ENCODE data around the gene KRT75. TPM values are rescaled to one million over a fixed set of nuclear protein-coding genes. Genes with fewer than 3 reads are reported as not detected.

KRT75 gene
- total RNA-seq, 3 donors from 2014 or later = not detected

GRCh38 chr12:52400906-52401305 lies 33.3 kb downstream of the KRT75 start:
- Mint-ChIP-seq H3K4me1 (ENCODE audit: low read depth) (no peaks in the 10 kb centered on the region), H3K27me3 (ENCODE audit: low read depth) (peaks cover 13% of the 10 kb centered on the region), H3K9me3 (no peaks in the 10 kb centered on the region), H3K4me3 (no peak overlapping the region), H3K36me3 (ENCODE audit: insufficient read depth) (no peaks in the 10 kb centered on the region)
- DNase-seq (no peak), ATAC-seq (no peak)

- ATAC-seq (no peak), DNase-seq (no peak)
- H3K4me3 Mint-ChIP-seq = no peak overlapping the region
- H3K9me3 Mint-ChIP-seq = no peaks in the 10 kb centered on the region
- peaks cover 13% of the 10 kb centered on the region for H3K27me3 Mint-ChIP-seq (ENCODE audit: low read depth)
- H3K4me1 Mint-ChIP-seq (ENCODE audit: low read depth) = no peaks in the 10 kb centered on the region
- H3K36me3 Mint-ChIP-seq (ENCODE audit: insufficient read depth) = no peaks in the 10 kb centered on the region
Measured at GRCh38 chr12:52399756-52400155, 34.4 kb downstream of the KRT75 start.

DNA sequence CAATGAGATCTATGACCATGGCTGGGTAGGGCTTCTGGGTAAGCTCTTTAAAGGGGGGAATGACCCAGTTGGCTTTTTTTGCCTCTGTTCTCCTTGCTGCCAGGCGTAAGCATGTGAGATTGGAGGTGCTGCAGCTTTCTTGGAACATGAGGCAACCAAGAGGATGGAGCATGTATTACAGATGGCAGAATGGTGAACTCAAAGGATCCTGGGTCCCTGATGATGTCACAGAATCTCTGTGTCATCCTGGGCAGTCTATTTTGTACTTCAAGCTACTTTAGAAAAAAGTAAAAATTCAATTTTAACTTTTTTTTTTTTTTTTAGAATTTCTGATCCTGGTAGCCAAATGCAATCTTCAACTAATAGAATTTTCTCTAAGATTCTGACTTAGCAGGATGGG lies 36.0 kb downstream of the KRT75 start:
- Mint-ChIP-seq H3K9me3 (no peaks in the 10 kb centered on the region), H3K36me3 (ENCODE audit: insufficient read depth) (no peaks in the 10 kb centered on the region), H3K4me1 (ENCODE audit: low read depth) (no peaks in the 10 kb centered on the region), H3K27me3 (ENCODE audit: low read depth) (peaks cover 14% of the 10 kb centered on the region), H3K4me3 (no peak overlapping the region)
- ATAC-seq = no peak
- DNase-seq = no peak

DNA sequence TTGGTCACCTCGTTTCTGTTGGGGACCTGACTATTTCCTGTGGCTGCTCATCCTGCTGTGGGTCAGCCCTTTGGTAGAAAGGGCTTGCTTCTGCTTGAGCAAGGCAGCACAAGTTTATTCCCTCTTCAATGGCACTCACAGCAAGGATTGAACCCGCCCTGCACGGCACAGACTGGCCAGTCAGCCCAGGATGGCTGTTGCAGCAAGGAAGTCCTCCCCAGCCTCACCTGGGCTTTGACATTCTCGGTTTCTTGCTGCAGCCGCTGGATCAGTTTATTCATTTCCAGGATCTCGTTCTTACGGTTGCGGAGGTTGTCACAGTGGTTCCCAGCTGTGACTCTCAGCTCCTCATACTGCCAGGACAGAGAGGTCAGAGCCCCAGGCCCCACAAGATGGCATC lies 37.5 kb downstream of the KRT75 start:
- Mint-ChIP-seq H3K4me3 (no peak overlapping the region), H3K9me3 (no peaks in the 10 kb centered on the region), H3K4me1 (ENCODE audit: low read depth) (no peaks in the 10 kb centered on the region), H3K27me3 (ENCODE audit: low read depth) (peaks cover 13% of the 10 kb centered on the region), H3K36me3 (ENCODE audit: insufficient read depth) (no peaks in the 10 kb centered on the region)
- no peak for ATAC-seq
- DNase-seq = no peak

GRCh38 chr12:52395761-52396434 lies 38.3 kb downstream of the KRT75 start:
- no peaks in the 10 kb centered on the region for H3K36me3 Mint-ChIP-seq (ENCODE audit: insufficient read depth)
- no peaks in the 10 kb centered on the region for H3K9me3 Mint-ChIP-seq
- no peaks in the 10 kb centered on the region for H3K4me1 Mint-ChIP-seq (ENCODE audit: low read depth)
- no peak for ATAC-seq
- H3K4me3 Mint-ChIP-seq = no peak overlapping the region
- no peak for DNase-seq
- peaks cover 13% of the 10 kb centered on the region for H3K27me3 Mint-ChIP-seq (ENCODE audit: low read depth)

- ATAC-seq = no peak
Measured at GRCh38 chr12:52394836-52395405, 39.2 kb downstream of the KRT75 start.

DNA sequence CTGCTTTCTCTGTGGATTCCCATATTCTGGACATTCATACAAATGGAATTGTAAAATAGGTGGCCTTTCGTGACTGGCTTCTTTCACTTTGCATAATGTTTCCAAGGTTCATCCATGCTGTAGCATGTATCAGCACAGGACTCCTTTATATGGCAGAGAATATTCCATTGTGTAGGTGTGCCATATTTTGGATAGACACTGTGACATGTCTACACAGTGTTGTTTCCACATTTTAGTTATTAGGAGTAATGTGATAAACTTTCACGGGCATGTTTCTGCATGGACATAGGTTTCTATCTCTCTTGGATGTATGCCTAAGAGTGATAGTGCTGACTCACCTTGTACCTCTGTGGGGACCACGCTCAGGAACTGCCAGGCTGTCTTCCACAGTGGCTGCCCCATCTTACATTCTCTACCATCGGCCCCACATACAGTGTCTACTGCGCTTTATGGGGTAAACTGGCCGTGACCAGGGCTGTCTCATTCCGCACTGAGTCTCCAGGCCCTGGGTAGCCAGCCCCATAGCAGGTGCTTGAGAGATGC lies 41.6 kb downstream of the KRT75 start:
- Mint-ChIP-seq H3K9me3 (no peaks in the 10 kb centered on the region), H3K4me1 (ENCODE audit: low read depth) (no peaks in the 10 kb centered on the region), H3K36me3 (ENCODE audit: insufficient read depth) (no peaks in the 10 kb centered on the region), H3K27me3 (ENCODE audit: low read depth) (peaks cover 9% of the 10 kb centered on the region), H3K4me3 (no peak overlapping the region)
- no peak for ATAC-seq
- DNase-seq = no peak

More at GRCh38 chr12:52394836-52395405, 39.2 kb downstream of the KRT75 start:
- Mint-ChIP-seq H3K36me3 (ENCODE audit: insufficient read depth) (no peaks in the 10 kb centered on the region), H3K4me1 (ENCODE audit: low read depth) (no peaks in the 10 kb centered on the region), H3K9me3 (no peaks in the 10 kb centered on the region), H3K4me3 (no peak overlapping the region), H3K27me3 (ENCODE audit: low read depth) (peaks cover 8% of the 10 kb centered on the region)
- DNase-seq = no peak

GRCh38 chr12:52391618-52392002 lies 42.6 kb downstream of the KRT75 start:
- no peaks in the 10 kb centered on the region for H3K4me1 Mint-ChIP-seq (ENCODE audit: low read depth)
- no peaks in the 10 kb centered on the region for H3K36me3 Mint-ChIP-seq (ENCODE audit: insufficient read depth)
- ATAC-seq = no peak
- H3K27me3 Mint-ChIP-seq (ENCODE audit: low read depth) = peaks cover 9% of the 10 kb centered on the region
- H3K9me3 Mint-ChIP-seq = no peaks in the 10 kb centered on the region
- no peak for DNase-seq
- H3K4me3 Mint-ChIP-seq = no peak overlapping the region

DNA sequence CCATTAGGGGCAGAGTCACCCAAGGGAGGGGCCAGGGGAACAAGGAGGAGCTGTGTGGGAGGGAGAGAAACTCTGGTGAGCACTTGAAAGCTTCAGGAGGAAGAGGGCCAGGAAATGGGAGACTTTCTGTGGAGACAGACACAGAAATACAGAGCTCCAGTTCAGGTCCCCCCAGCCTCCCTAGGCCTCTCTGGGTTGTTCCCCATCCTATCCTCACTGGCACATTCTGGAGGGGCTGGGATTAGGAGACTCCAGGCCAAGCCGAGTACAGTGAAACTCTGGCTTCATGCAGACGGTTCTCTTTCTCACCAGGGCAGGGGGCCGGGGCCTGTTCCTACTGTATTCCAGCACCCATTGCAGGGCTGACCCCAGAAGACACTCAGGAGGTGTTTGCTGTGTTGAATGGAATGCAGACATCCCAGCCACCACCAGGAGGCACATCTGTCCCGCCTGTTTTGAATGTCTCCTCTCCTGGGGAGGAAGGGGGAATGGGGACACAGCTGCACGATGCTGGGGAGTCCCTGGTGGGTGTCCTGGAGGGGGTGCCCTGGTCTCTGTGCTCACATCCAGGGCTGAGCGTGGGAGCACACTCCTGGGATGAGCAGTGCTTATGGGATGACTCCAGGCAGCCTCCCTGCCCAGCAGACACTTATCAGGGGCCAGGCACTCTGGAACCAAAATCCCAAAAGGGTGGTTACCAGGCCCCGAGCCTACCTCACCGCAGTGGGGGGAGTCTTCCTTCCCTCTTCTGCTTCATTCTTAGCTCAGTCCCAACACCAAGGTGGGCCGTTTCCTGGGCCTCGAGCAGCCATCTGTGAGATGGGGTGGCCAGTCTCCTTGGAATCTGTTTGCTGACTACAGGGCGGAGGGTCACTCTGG lies 43.2 kb downstream of the KRT75 start:
- Mint-ChIP-seq H3K4me3 (no peak overlapping the region), H3K4me1 (ENCODE audit: low read depth) (no peaks in the 10 kb centered on the region), H3K36me3 (ENCODE audit: insufficient read depth) (no peaks in the 10 kb centered on the region), H3K27me3 (ENCODE audit: low read depth) (peaks cover 9% of the 10 kb centered on the region), H3K9me3 (no peaks in the 10 kb centered on the region)
- DNase-seq = no peak
- no peak for ATAC-seq

DNA sequence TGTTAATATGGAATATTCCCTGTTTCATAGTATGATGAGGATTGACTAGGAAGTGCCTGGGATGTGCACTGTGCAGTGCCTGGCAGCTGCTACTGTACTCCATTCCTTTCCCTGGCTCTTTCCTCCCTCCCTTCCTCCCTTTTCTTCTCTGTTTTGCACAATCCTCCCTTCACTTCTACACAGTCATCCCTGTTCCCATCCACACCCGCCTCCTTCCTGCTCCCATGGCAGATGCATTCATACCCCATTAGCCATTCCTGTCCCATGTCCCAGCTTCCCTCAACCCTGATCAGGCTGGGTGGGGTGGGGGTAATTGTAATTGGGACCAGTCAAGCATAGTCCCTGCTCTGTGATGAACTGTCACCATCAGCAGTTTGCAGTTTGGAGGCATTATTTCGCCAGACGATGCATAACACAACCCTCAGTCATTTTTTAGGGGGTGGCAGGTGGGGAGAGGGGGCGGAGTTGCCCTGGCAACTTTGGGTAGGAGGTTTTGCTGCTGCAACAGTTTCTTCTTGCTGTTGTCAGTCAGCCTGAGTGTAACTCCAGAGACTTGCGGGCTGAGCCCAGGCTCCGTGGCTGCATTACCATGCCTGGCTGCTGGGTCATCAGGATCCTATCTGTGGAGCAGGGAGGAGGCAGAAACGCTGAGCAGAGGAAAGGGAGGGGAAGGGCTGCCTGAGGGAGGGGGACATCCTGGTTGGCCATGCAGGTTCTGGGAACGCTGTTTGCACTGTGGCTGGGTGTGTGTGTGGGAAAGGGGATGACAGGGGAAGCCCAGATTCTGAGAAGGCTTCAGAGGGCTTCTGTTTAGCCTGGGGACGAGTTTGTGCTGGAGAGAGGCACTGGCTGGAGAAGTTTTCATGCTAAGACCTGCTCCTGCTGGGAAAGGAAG lies 44.6 kb downstream of the KRT75 start:
- no peak for ATAC-seq
- no peak overlapping the region for H3K4me3 Mint-ChIP-seq
- no peaks in the 10 kb centered on the region for H3K36me3 Mint-ChIP-seq (ENCODE audit: insufficient read depth)
- H3K27me3 Mint-ChIP-seq (ENCODE audit: low read depth) = peaks cover 8% of the 10 kb centered on the region
- DNase-seq = no peak
- H3K4me1 Mint-ChIP-seq (ENCODE audit: low read depth) = no peaks in the 10 kb centered on the region
- no peaks in the 10 kb centered on the region for H3K9me3 Mint-ChIP-seq

GRCh38 chr12:52387859-52388258 lies 46.3 kb downstream of the KRT75 start:
- H3K27me3 Mint-ChIP-seq (ENCODE audit: low read depth) = peaks cover 7% of the 10 kb centered on the region
- ATAC-seq = no peak

GRCh38 chr12:52385226-52385702 lies 48.9 kb downstream of the KRT75 start, which contains the start of gene KRT84:
TSS of gene KRT84 (minus strand) at chr12:52385652. CDS start at chr12:52385585, 67 bp downstream.
- no peaks in the 10 kb centered on the region for H3K36me3 Mint-ChIP-seq (ENCODE audit: insufficient read depth)
- ATAC-seq (no peak), DNase-seq (no peak)
- H3K4me3 Mint-ChIP-seq = no peak within 1 kb of the TSS
- peaks cover 8% of the 10 kb centered on the region for H3K27me3 Mint-ChIP-seq (ENCODE audit: low read depth)
- no peaks in the 10 kb centered on the region for H3K9me3 Mint-ChIP-seq
- H3K4me1 Mint-ChIP-seq (ENCODE audit: low read depth) = peaks cover 9% of the 10 kb centered on the region

More at GRCh38 chr12:52387859-52388258, 46.3 kb downstream of the KRT75 start:
- Mint-ChIP-seq H3K9me3 (no peaks in the 10 kb centered on the region), H3K36me3 (ENCODE audit: insufficient read depth) (no peaks in the 10 kb centered on the region), H3K4me1 (ENCODE audit: low read depth) (peaks cover 4% of the 10 kb centered on the region), H3K4me3 (no peak overlapping the region)
- no peak for DNase-seq

DNA sequence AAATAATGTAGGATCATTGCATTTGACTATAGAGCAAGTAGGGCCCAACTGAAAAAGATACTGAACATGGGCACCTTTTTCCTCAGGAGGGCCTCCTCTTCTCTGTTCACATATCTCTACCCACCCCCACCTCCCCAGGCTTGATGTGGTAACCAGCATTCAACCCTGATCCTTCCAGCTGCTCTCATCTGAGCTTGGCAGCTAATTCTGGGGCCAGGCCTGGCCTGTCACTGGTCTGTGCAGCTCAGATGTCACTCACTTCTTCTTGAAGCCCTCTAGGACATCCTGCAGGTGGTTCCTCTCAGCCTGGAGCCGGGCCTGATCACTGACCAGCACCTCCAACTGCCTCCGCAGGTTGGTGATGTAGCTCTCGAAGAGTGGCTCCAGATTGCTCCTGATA lies 50.8 kb downstream of the KRT75 start:
- DNase-seq (no peak), ATAC-seq (no peak)
- Mint-ChIP-seq H3K36me3 (ENCODE audit: insufficient read depth) (no peaks in the 10 kb centered on the region), H3K4me1 (ENCODE audit: low read depth) (peaks cover 9% of the 10 kb centered on the region), H3K9me3 (no peaks in the 10 kb centered on the region), H3K27me3 (ENCODE audit: low read depth) (peaks cover 6% of the 10 kb centered on the region), H3K4me3 (no peak overlapping the region)
